ENCODE data around the gene ZNF718. TPM values are rescaled to one million over a fixed set of nuclear protein-coding genes. Genes with fewer than 3 reads are reported as not detected.
"Not testable (repeated sequence)": the region's sequence is repeated elsewhere in the genome, so short reads cannot be mapped to it uniquely, and the experiment has no call there.

Gene ZNF718
- total and polyA plus RNA-seq, 12 donors: 0.51 to 13.9 (median 5.6) TPM

GRCh38 chr4:211033-211511, 86.8 kb downstream of the ZNF718 start:
- WGBS, 4 donors: 80 to 89% (median 83%) methylated on average over 8 of the region's 8 CpGs
- H3K36me3 ChIP-seq (replicated peaks in 1 of 2): no peaks in the 10 kb centered on the region
- H3K9me3 ChIP-seq (replicated peaks in 1 of 3): no peaks in the 10 kb centered on the region
- DNase-seq: no peak
- no peak for TF ChIP-seq POLR2A (IDR thresholded peaks at IDR 0.05)
- TF ChIP-seq, protein P1, sequence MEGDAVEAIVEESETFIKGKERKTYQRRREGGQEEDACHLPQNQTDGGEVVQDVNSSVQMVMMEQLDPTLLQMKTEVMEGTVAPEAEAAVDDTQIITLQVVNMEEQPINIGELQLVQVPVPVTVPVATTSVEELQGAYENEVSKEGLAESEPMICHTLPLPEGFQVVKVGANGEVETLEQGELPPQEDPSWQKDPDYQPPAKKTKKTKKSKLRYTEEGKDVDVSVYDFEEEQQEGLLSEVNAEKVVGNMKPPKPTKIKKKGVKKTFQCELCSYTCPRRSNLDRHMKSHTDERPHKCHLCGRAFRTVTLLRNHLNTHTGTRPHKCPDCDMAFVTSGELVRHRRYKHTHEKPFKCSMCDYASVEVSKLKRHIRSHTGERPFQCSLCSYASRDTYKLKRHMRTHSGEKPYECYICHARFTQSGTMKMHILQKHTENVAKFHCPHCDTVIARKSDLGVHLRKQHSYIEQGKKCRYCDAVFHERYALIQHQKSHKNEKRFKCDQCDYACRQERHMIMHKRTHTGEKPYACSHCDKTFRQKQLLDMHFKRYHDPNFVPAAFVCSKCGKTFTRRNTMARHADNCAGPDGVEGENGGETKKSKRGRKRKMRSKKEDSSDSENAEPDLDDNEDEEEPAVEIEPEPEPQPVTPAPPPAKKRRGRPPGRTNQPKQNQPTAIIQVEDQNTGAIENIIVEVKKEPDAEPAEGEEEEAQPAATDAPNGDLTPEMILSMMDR (IDR thresholded peaks at IDR 0.05): no peak
- H3K27me3 ChIP-seq: no peaks in the 10 kb centered on the region
- H3K27ac ChIP-seq: no peak overlapping the region
- H3K4me1 ChIP-seq (replicated peaks in 1 of 2): no peaks in the 10 kb centered on the region
- intact Hi-C loops (cut with DNase I): no loop called here
- H3K4me3 ChIP-seq: no peak overlapping the region

DNA sequence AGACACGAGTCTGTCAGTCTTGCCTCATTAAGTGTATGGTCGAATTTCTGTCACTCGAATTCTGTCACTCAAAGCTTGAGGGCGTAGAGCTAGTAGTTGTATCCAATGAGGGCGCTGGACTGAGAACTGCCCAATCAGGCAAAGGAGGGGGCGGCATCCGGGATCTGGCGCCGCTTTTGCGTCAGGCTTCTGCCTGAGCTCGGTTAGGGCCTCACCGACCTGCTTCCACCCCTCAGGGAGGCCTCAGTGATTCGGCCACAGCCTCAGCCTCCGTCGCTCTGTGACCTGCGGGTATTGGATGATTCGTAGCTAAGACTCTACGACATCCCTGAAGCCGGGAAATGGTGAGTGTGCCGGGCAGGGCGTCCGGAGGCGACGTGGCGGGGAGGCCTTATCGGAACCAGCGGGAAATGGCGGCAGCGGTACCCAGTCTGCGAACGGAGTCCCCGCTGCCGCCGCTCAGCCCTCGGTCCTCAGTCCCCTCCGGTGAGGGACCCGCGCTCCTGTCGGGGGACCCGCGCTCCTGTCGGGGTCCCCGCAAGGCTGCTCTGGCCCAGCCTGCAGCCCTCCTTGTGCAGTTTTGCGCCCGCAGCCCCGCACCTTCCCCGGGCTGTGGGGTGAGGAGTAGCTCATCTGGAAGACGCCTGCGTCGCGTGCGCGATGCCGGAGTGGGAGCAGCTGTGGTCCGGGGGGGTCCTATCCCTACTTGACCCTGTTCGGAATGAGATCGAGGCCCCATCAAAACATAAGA, 88.3 kb downstream of the ZNF718 start:
- Histone ChIP-seq H3K27me3 (no peaks in the 10 kb centered on the region), H3K4me1 (replicated peaks in 1 of 2) (no peaks in the 10 kb centered on the region), H3K9me3 (replicated peaks in 1 of 3) (no peaks in the 10 kb centered on the region), H3K36me3 (replicated peaks in 1 of 2) (no peaks in the 10 kb centered on the region), H3K4me3 (peak overlapping the region in 2 of 4 donors; percentile 56 to 65), H3K27ac (peak overlapping the region in 4 of 5 donors; percentile 52 to 88 (median 80))
- 2 to 7% (median 5%) methylated on average over 14 to 57 of the region's 57 CpGs for WGBS, 4 donors
- DNase-seq: peak; percentile 70 to 95 (median 81)
- TF ChIP-seq, protein P1 (IDR thresholded peaks at IDR 0.05): no peak
- peak; percentile 51 to 63 for TF ChIP-seq POLR2A (IDR thresholded peaks at IDR 0.05)
- intact Hi-C loops (cut with DNase I): no loop called here

GRCh38 chr4:213189-213535, 88.9 kb downstream of the ZNF718 start:
- intact Hi-C loops (cut with DNase I): not testable (repeated sequence)
- H3K4me3 ChIP-seq: peak overlapping the region in 2 of 4 donors; percentile 56 to 65

More at GRCh38 chr4:213189-213535, 88.9 kb downstream of the ZNF718 start:
- peak overlapping the region in 3 of 5 donors; percentile 52 to 88 (median 86) for H3K27ac ChIP-seq
- not testable (repeated sequence) for H3K36me3 ChIP-seq (replicated peaks in 1 of 2); H3K9me3 ChIP-seq (replicated peaks in 1 of 3); H3K4me1 ChIP-seq (replicated peaks in 1 of 2); H3K27me3 ChIP-seq
- WGBS, 4 donors: 11 to 30% (median 28%) methylated on average over 10 to 13 of the region's 13 CpGs
- peak in 3 of 7 donors; percentile 7 to 61 (median 20) for DNase-seq

Other genes starting within 250 kb of the ZNF718 start
- 10 to 100 TPM in 7 of 9 donors, 1 to 10 TPM in 2; 5.5 to 50.0 (median 15.7) TPM for gene ZNF595, start 71.2 kb upstream of the ZNF718 start, total RNA-seq
- gene ZNF595, start 71.2 kb upstream of the ZNF718 start, polyA plus RNA-seq: 10 to 100 TPM in 1 of 3 donors, 1 to 10 TPM in 2; 7.2 to 13.1 (median 8.3) TPM
- gene ZNF732, start 181.0 kb downstream of the ZNF718 start, total RNA-seq: 1 to 10 TPM in 1 of 9 donors, under 1 TPM in 3, not detected in 5; 0.11 to 1.7 (median 0.49) TPM
- gene ZNF732, start 181.0 kb downstream of the ZNF718 start, polyA plus RNA-seq: under 1 TPM in 1 of 3 donors, not detected in 2; 0.08 TPM
- gene ZNF141, start 213.3 kb downstream of the ZNF718 start, total RNA-seq: 10 to 100 TPM in 7 of 9 donors, 1 to 10 TPM in 2; 5.5 to 45.9 (median 14.2) TPM
- gene ZNF141, start 213.3 kb downstream of the ZNF718 start, polyA plus RNA-seq: 10 to 100 TPM in 2 of 3 donors, 1 to 10 TPM in 1; 9.3 to 16.7 (median 10.9) TPM